GM12878 (cell line): ENCODE data around the gene ZNF532. TPM values are rescaled to one million over a fixed set of nuclear protein-coding genes. Genes with fewer than 3 reads are reported as not detected.

Source experiments
- ATAC-seq: fragments of 200-7000 bp; cut with Tn5 transposase; 3 replicates; pipeline ENCODE4 v1.9.1; 2020; ENCODE audit warnings: mild to moderate bottlenecking, moderate library complexity
- BruUV-seq: library from RNA; stranded (reverse); fragments of 400-500 nt; replicated peaks from 2 replicates; lab custom pipeline; 2021; lab: Mats Ljungman, UMichigan
- CTCF ChIA-PET: fragments of 300-600 bp; sonication (Branson Sonifier 250); formaldehyde crosslinking; extraction: SDS; loops from one replicate; lab custom pipeline; 2021; ENCODE audit warnings: inconsistent platforms; lab: Yijun Ruan, JAX
- POLR2A ChIA-PET: fragments of 350-600 bp; formaldehyde crosslinking; extraction: SDS; loops from one replicate; lab custom pipeline; 2021; ENCODE audit warnings: inconsistent platforms; lab: Charles Lee
- RAD21 ChIA-PET: fragments of 300-600 bp; sonication (Branson Sonifier 250); formaldehyde crosslinking; loops from one replicate; lab custom pipeline; 2023; ENCODE audit warnings: antibody characterized with exemption; ENCODE audit not compliant: unreplicated experiment; lab: Charles Lee
- SMC1A ChIA-PET: fragments of 300-600 bp; sonication (Branson Sonifier 250); formaldehyde crosslinking; loops from one replicate; lab custom pipeline; 2023; ENCODE audit not compliant: unreplicated experiment, uncharacterized antibody; lab: Charles Lee
- DNase-seq: peaks from one replicate; pipeline ENCODE4 v3.0.0-alpha.2; 2011; ENCODE audit warnings: low read depth, low spot score
- FAIRE-seq: peaks from 3 replicates; lab custom pipeline; 2011; peaks lifted over from hg19 to GRCh38; lab: Jason Lieb, UNC
- H2AFZ ChIP-seq: 2 replicates; pipeline ENCODE4 v1.6.0; 2011; ENCODE audit warnings: low read depth, low read length, control low read depth; ENCODE audit not compliant: control insufficient read depth
- H3K27ac ChIP-seq: 2 replicates; pipeline ENCODE4 v1.5.1; 2011; ENCODE audit warnings: control low read depth; ENCODE audit not compliant: control insufficient read depth, insufficient read depth
- H3K27me3 ChIP-seq, 2 experiments: replicated peaks in 1 of 2; 2 replicates each; pipeline versions ENCODE4 v1.6.0 to v1.6.1; 2011; ENCODE audit warnings: low read length in 1 of 2; ENCODE audit not compliant: control insufficient read depth in 2 of 2, insufficient read depth in 2 of 2
- H3K36me3 ChIP-seq, 2 experiments: 2 replicates each; pipeline ENCODE4 v1.5.1; 2011; ENCODE audit warnings: low read length in 1 of 2; ENCODE audit not compliant: control insufficient read depth in 2 of 2, insufficient read depth in 2 of 2
- H3K4me1 ChIP-seq: 2 replicates; pipeline ENCODE4 v1.6.1; 2011; ENCODE audit warnings: mild to moderate bottlenecking, low read length, moderate library complexity, mixed read lengths; ENCODE audit not compliant: control insufficient read depth, insufficient read depth
- H3K4me2 ChIP-seq: 2 replicates; pipeline ENCODE4 v1.6.0; 2011; ENCODE audit warnings: control low read depth; ENCODE audit not compliant: control insufficient read depth, insufficient read depth
- H3K4me3 ChIP-seq: fragments of 200-600 bp; sonication (generic); 2 replicates; pipeline ENCODE4 v1.5.1; 2016
- H3K79me2 ChIP-seq: 2 replicates; pipeline ENCODE4 v1.6.0; 2011; ENCODE audit warnings: low read length; ENCODE audit not compliant: control insufficient read depth, insufficient read depth
- H3K9ac ChIP-seq: 2 replicates; pipeline ENCODE4 v1.8.0; 2011; ENCODE audit warnings: low read length, control low read depth, mixed read lengths; ENCODE audit not compliant: control insufficient read depth, insufficient read depth
- H3K9me3 ChIP-seq: replicated peaks from 3 replicates; pipeline ENCODE4 v1.5.1; 2011; ENCODE audit warnings: mild to moderate bottlenecking, low read length; ENCODE audit not compliant: control insufficient read depth, insufficient read depth
- H4K20me1 ChIP-seq: 2 replicates; pipeline ENCODE4 v1.6.0; 2011; ENCODE audit not compliant: control insufficient read depth, insufficient read depth
- BHLHE40 ChIP-seq, 2 experiments: fragments of 450-650 bp in 1 of 2; IDR thresholded peaks; 2 replicates each; pipeline ENCODE4 v1.6.1; 2011 to 2017; ENCODE audit warnings: low read depth in 2 of 2, borderline replicate concordance in 1 of 2, improper control_type of control experiment in 1 of 2, low read length in 1 of 2, mild to moderate bottlenecking in 1 of 2
- EED ChIP-seq: sonication (generic); IDR thresholded peaks from 2 replicates; pipeline ENCODE4 v1.6.1; 2016; ENCODE audit warnings: antibody characterized with exemption, low read depth
- ELK1 ChIP-seq: IDR thresholded peaks from 2 replicates; pipeline ENCODE4 v1.6.1; 2012; ENCODE audit warnings: low read depth, low read length, improper control_type of control experiment
- ESRRA ChIP-seq: IDR thresholded peaks from 2 replicates; pipeline ENCODE4 v1.6.1; 2012; ENCODE audit warnings: mild to moderate bottlenecking, low read length, improper control_type of control experiment
- GATAD2B ChIP-seq: fragments of 450-650 bp; conservative IDR thresholded peaks from 2 replicates; pipeline ENCODE4 v1.6.1; 2017; ENCODE audit warnings: low read depth, mild to moderate bottlenecking, moderate library complexity
- MEF2A ChIP-seq: IDR thresholded peaks from 2 replicates; pipeline ENCODE4 v1.6.1; 2011; ENCODE audit warnings: low read depth, mild to moderate bottlenecking, low read length, moderate library complexity; ENCODE audit not compliant: insufficient read depth
- PAX5 ChIP-seq: IDR thresholded peaks from 2 replicates; pipeline ENCODE4 v1.6.1; 2011; ENCODE audit warnings: low read depth, low read length, borderline replicate concordance
- SREBF2 ChIP-seq: IDR thresholded peaks from 2 replicates; pipeline ENCODE4 v1.6.1; 2012; ENCODE audit warnings: mild to moderate bottlenecking, low read length
- TBL1XR1 ChIP-seq: IDR thresholded peaks from 2 replicates; pipeline ENCODE4 v1.6.1; 2012; ENCODE audit warnings: low read depth, low read length, improper control_type of control experiment
- YBX1 ChIP-seq: fragments of 450-650 bp; IDR thresholded peaks from 2 replicates; pipeline ENCODE4 v1.6.1; 2016; ENCODE audit warnings: antibody characterized with exemption
- YY1 ChIP-seq: IDR thresholded peaks from 2 replicates; pipeline ENCODE4 v1.6.1; 2011; ENCODE audit warnings: low read depth, mild to moderate bottlenecking, low read length
- ZNF207 ChIP-seq: fragments of 450-650 bp; IDR thresholded peaks from 2 replicates; pipeline ENCODE4 v1.6.1; 2014; ENCODE audit warnings: antibody characterized with exemption, mild to moderate bottlenecking, borderline replicate concordance
- ZNF384 ChIP-seq: IDR thresholded peaks from 2 replicates; pipeline ENCODE4 v1.6.1; 2012; ENCODE audit warnings: low read depth, mild to moderate bottlenecking, low read length, improper control_type of control experiment, borderline replicate concordance
- WGBS: methylation state at CpG from one replicate; pipeline ENCODE4 v1.1.6; 2016; ENCODE audit warnings: low lambda C conversion rate; ENCODE audit not compliant: insufficient replicate concordance, insufficient coverage; ENCODE audit errors: missing lambda C conversion rate; 5-methylcytosine and 5-hydroxymethylcytosine counted together
- in situ Hi-C: fragments of 300-500 bp; cut with MboI; formaldehyde crosslinking; loops from 9 replicates; pipeline ENCODE4 v1.14.3; 2018; ENCODE audit warnings: mixed read lengths
- intact Hi-C: fragments of 100-400 bp; cut with micrococcal nuclease; formaldehyde crosslinking; loops from one replicate; pipeline ENCODE4 v1.14.2; 2022; ENCODE audit not compliant: unreplicated experiment
- polyA plus RNA-seq, 11 experiments: library from polyadenylated mRNA; depleted of rRNA in 4 of 11; unstranded in 6 of 11; stranded (reverse) in 5 of 11; fragments of >200 nt; fragmentation: Nextera tagmentation in 4 of 11; fragmentation: Illumina TruSeq in 1 of 11; extraction: Ambion mirVana in 4 of 11; extraction: Trizol in 1 of 11; gene quantifications; 1 replicate in 1 of 11; 2 replicates in 10 of 11; pipeline versions ENCODE4 v1.2.1 to v1.2.3, GENCODE V29; 2011 to 2016; ENCODE audit warnings: inconsistent platforms in 2 of 11, missing spikeins in 2 of 11, low read depth in 1 of 11
- total RNA-seq, 4 experiments: library from RNA; depleted of rRNA in 3 of 4; stranded (reverse); fragments of >200 nt in 3 of 4; fragmentation: Illumina TruSeq in 1 of 4; extraction: Trizol in 1 of 4; gene quantifications; 2 replicates each; pipeline versions ENCODE4 v1.2.1 to v1.2.3, GENCODE V29; 2013 to 2021

Gene ZNF532
- total and polyA plus RNA-seq, 10 of the 15 experiments (the other 5 are each of a cell fraction or from before 2014, with no cell fraction given): 0.44 to 3.4 (median 1.4) TPM

GRCh38 chr18:58870621-58871020 is 5.9 kb downstream of the ZNF532 start:
- ATAC-seq (no peak), FAIRE-seq (no peak), DNase-seq (no peak)
- Histone ChIP-seq H3K27me3 (no peaks in the 10 kb centered on the region; a peak in 1 of 4 replicates), H3K9ac (no peak overlapping the region), H3K4me1 (no peaks in the 10 kb centered on the region), H2AFZ (no peak overlapping the region), H3K27ac (no peak overlapping the region), H3K79me2 (no peaks in the 10 kb centered on the region), H3K4me2 (no peak overlapping the region), H3K36me3 (no peaks in the 10 kb centered on the region), H3K4me3 (no peak overlapping the region), H4K20me1 (no peaks in the 10 kb centered on the region), H3K9me3 (peaks cover 2% of the 10 kb centered on the region; the same call in 1 of the 3 replicates)
- no TSS peak for BruUV-seq
- ChIA-PET POLR2A (interaction anchor here (1.1 kb wide), 1 partner anchor 9 kb away, joined by 3 read pairs; no protein-coding TSS in a partner anchor), CTCF (interaction anchor here (1.4 kb wide), 1 partner anchor 200 kb away, joined by 5 read pairs; no protein-coding TSS in a partner anchor), SMC1A (no interaction called here), RAD21 (no interaction called here)
- intact Hi-C loops (no loop called here), in situ Hi-C loops (no loop called here)
- WGBS: 75% methylated on average over 2 of the region's 2 CpGs
- TF ChIP-seq ESRRA: no peak
- TF ChIP-seq TBL1XR1: no peak
- TF ChIP-seq EED: no peak
- TF ChIP-seq ZNF384: no peak
- TF ChIP-seq ELK1: no peak
- no peak for TF ChIP-seq MEF2A
- TF ChIP-seq ZNF207: no peak
- TF ChIP-seq SREBF2: no peak
- TF ChIP-seq YBX1: no peak
- TF ChIP-seq PAX5: no peak
- no peak for TF ChIP-seq BHLHE40 (IDR thresholded peaks at IDR 0.05; ENCODE audit: borderline replicate concordance in 1 of 2, low read depth in 2 of 2, low read length in 1 of 2)
- no peak for TF ChIP-seq GATAD2B
- no peak for TF ChIP-seq YY1
